SK-N-SH treated with all-trans-retinoic acid at 6 μM for 48 hours (cell line): ENCODE data around the gene GTPBP3.

Source experiments
- GLIS3 ChIP-seq: fragments of 250-450 bp; sonication (Bioruptor Pico); IDR thresholded peaks from 2 replicates; pipeline ENCODE4 v1.5.0; 2020; ENCODE audit warnings: mild to moderate bottlenecking, moderate library complexity
- ZFP30 ChIP-seq: fragments of 450-650 bp; formaldehyde crosslinking; IDR thresholded peaks from 2 replicates; pipeline ENCODE4 v1.5.0; 2022; ENCODE audit warnings: mild to moderate bottlenecking, moderate library complexity

GRCh38 chr19:17339088-17339741 is 1.9 kb downstream of the GTPBP3 start:
- TF ChIP-seq ZFP30 (no peak), GLIS3 (no peak)
